ENCODE results near the gene GCH1.

GRCh38 chr14:54834081-54834480 is 68.5 kb downstream of the GCH1 start:
- no peak for TF ChIP-seq GATA3 (IDR thresholded peaks at IDR 0.05; ENCODE audit: low read depth, low read length)
- no peak for TF ChIP-seq GATA2 (IDR thresholded peaks at IDR 0.05; ENCODE audit: low read depth, low read length)
